Measurements from ENCODE around the gene CYP3A5. TPM values are rescaled to one million over a fixed set of nuclear protein-coding genes. Genes with fewer than 3 reads are reported as not detected.
"Not testable (repeated sequence)": the region's sequence is repeated elsewhere in the genome, so short reads cannot be mapped to it uniquely, and the experiment has no call there.

CYP3A5 gene
- total RNA-seq, 1 experiment from 2014 or later: 0.36 TPM

DNA sequence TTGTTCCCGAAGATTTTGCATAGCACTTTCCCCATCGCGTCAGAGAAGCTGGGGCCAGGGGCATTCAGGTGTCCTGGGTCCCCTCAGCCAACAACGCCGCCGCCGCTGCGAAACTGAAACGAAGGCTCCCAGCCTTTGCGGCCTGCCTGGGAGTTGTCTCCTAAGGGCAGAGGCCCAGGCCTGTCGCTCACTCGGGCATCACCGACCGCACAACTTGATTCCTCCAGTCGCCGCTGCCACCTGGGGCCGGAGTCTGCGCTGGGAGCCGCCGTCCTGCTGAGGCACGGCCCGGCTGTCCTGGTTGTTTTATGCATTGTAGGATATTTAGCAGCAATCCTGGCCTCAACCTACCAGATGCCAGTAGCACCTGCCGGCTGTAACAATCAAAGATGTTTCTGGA is 41.1 kb downstream of the CYP3A5 start:
- Histone ChIP-seq H3K36me3 (no peaks in the 10 kb centered on the region), H3K4me3 (no peak overlapping the region), H3K27me3 (no peaks in the 10 kb centered on the region), H3K9me3 (replicated peaks) (no peaks in the 10 kb centered on the region), H3K4me1 (no peaks in the 10 kb centered on the region), H3K27ac (no peak overlapping the region)
- DNase-seq: no peak

- H3K9me3 ChIP-seq (replicated peaks); DNase-seq; H3K4me1 ChIP-seq; H3K4me3 ChIP-seq; H3K27me3 ChIP-seq; H3K27ac ChIP-seq; H3K36me3 ChIP-seq: not testable (repeated sequence)
Measured at GRCh38 chr7:99637414-99637813, 42.4 kb downstream of the CYP3A5 start.

DNA sequence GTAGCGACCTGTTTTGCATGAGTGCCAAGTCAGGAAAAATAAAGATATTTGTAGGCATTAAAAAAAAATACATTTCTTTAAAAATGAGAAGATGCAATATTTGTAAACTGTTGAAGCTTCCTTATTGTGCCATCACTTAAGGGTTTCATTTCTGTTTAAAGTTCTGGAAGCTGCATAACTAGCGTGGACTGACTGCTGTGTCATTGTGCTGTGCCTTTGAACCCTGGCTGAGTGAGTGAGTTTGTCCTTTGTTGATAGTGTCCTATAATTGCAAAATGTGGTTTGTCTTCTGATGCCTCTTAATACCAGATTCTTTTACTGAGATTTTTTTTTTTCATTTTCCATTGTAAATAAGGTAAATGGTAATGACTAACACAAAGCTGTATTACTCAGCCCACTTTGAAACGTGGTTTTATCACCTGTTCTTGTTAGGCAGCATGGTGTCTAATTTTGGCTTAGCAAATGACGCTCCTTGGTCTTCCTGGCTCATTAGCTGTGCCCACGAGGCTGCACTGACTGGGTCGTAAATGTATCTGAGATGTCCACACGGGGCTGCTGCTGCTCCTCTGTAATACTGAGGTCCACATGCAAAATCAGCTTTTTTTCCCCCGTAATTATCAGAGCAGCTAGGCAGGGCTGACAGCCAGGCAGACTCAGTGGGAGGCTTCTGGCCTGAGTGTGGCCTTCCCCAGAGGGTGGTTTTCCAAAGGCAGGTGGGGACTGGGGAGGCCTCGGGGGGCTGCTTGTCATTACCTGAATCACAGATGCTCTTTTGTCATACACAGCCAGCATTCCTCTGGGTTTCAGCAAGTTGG is 48.3 kb downstream of the CYP3A5 start:
- no peaks in the 10 kb centered on the region; the same call in 1 of the 2 replicates for H3K4me1 ChIP-seq
- peak; percentile 32 to 44 for DNase-seq
- no peaks in the 10 kb centered on the region for H3K27me3 ChIP-seq
- no peak overlapping the region for H3K27ac ChIP-seq
- H3K4me3 ChIP-seq: no peak overlapping the region
- H3K36me3 ChIP-seq: peaks cover 39% of the 10 kb centered on the region
- no peaks in the 10 kb centered on the region for H3K9me3 ChIP-seq (replicated peaks)

GRCh38 chr7:99629643-99630042 is 50.2 kb downstream of the CYP3A5 start:
- Histone ChIP-seq H3K9me3 (replicated peaks) (no peaks in the 10 kb centered on the region), H3K4me1 (no peaks in the 10 kb centered on the region; the same call in 1 of the 2 replicates), H3K27me3 (no peaks in the 10 kb centered on the region), H3K27ac (no peak overlapping the region), H3K36me3 (peaks cover 44% of the 10 kb centered on the region), H3K4me3 (no peak overlapping the region)
- no peak for DNase-seq

- Histone ChIP-seq H3K4me1 (no peaks in the 10 kb centered on the region; the same call in 1 of the 2 replicates), H3K4me3 (no peak overlapping the region), H3K36me3 (peaks cover 51% of the 10 kb centered on the region), H3K27me3 (no peaks in the 10 kb centered on the region), H3K27ac (no peak overlapping the region), H3K9me3 (replicated peaks) (no peaks in the 10 kb centered on the region)
- DNase-seq: no peak
Measured at GRCh38 chr7:99628471-99629465, 51.0 kb downstream of the CYP3A5 start.

DNA sequence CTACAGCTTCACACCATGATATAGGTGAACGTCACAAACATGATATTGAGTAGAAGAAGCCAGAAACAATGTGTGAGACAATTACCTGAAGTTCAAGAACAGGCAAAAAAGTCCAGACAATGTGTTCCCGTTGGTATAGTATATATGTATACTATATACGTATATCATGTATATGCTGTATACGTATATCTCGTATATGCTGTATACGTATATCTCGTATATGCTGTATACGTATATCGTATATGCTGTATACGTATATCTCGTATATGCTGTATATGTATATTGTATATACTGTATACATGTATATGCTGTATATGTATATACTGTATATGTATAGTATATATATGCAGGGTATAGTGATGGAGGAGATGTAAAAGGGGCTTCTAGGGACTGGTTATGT is 52.3 kb downstream of the CYP3A5 start:
- H3K27ac ChIP-seq: no peak overlapping the region
- DNase-seq: no peak
- peaks cover 57% of the 10 kb centered on the region for H3K36me3 ChIP-seq
- peaks cover 9% of the 10 kb centered on the region; the same call in 1 of the 2 replicates for H3K4me1 ChIP-seq
- no peaks in the 10 kb centered on the region for H3K27me3 ChIP-seq
- no peaks in the 10 kb centered on the region for H3K9me3 ChIP-seq (replicated peaks)
- H3K4me3 ChIP-seq: no peak overlapping the region

DNA sequence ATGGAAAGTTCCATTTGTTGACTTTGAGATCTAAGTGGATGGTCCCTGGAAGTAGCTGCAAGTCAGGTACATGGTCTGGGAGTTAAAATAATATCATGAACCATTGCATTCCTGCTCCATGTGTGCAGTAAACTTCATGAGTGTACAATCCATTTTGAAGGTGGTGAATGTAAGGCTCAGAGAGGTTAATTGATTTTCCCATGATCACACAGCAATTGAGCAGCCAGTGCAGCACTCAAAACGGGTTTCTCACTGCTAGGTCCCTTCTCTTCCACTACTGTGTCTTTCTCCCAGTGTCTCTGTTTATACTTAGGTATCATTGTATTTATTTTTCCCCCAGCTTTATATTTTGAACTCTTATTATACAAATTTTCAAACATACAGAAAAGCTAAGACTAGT is 53.1 kb downstream of the CYP3A5 start:
- DNase-seq: no peak
- H3K36me3 ChIP-seq: peaks cover 61% of the 10 kb centered on the region
- peaks cover 14% of the 10 kb centered on the region; the same call in 1 of the 2 replicates for H3K4me1 ChIP-seq

DNA sequence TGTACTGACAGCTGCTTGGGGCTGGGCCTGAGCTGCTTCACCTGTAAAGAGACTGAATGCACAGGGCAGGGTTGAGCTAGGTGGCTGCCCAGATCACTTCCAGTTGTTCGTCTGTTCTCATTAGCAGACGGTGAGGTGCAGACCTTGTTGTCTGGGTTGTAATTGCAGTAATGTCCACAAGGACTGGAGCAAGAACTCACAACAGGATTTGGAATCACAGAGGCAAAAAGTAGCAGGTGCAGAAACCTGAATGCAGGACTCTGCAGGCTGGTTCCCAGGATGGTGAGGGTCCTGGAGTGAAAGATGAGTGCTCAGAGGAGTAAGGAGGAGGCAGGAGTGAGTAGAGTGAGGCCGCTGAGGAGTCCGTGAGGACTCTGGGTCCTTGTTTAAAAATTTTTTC is 53.8 kb downstream of the CYP3A5 start:
- Histone ChIP-seq H3K27ac (no peak overlapping the region), H3K36me3 (peaks cover 61% of the 10 kb centered on the region)

More for the DNA sequence above, 53.1 kb downstream of the CYP3A5 start:
- Histone ChIP-seq H3K4me3 (no peak overlapping the region), H3K9me3 (replicated peaks) (no peaks in the 10 kb centered on the region), H3K27me3 (no peaks in the 10 kb centered on the region), H3K27ac (no peak overlapping the region)

GRCh38 chr7:99625321-99625720 is 54.5 kb downstream of the CYP3A5 start:
- H3K36me3 ChIP-seq: peaks cover 60% of the 10 kb centered on the region
- H3K27ac ChIP-seq: no peak overlapping the region
- no peak overlapping the region for H3K4me3 ChIP-seq
- DNase-seq: no peak
- H3K9me3 ChIP-seq (replicated peaks): no peaks in the 10 kb centered on the region
- H3K4me1 ChIP-seq: peaks cover 14% of the 10 kb centered on the region; the same call in 1 of the 2 replicates
- H3K27me3 ChIP-seq: no peaks in the 10 kb centered on the region

More for the DNA sequence above, 53.8 kb downstream of the CYP3A5 start:
- DNase-seq: no peak
- no peaks in the 10 kb centered on the region for H3K27me3 ChIP-seq
- H3K4me1 ChIP-seq: peaks cover 14% of the 10 kb centered on the region; the same call in 1 of the 2 replicates
- H3K9me3 ChIP-seq (replicated peaks): no peaks in the 10 kb centered on the region
- no peak overlapping the region for H3K4me3 ChIP-seq

DNA sequence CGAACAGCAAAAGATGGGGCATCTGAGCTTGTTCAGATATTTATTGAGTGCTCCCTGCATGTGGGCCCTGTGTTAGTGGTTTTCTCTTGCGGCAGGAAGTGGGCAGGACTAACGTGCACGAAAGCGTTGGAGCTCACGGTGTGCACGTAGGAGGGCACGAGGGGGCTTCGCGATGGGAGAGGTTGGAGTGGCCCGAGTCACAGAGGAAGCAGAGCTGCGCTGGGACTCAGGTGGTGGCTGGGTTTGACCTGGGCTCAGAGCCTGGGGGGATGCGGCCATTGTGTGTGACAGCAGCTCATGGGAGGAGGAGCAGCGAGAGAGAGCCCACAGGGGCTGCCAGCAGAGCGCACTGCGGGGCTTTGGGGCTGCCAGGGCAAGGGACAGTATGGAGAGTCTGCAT is 55.3 kb downstream of the CYP3A5 start:
- H3K9me3 ChIP-seq (replicated peaks): no peaks in the 10 kb centered on the region
- H3K27ac ChIP-seq: no peak overlapping the region
- H3K4me1 ChIP-seq: peaks cover 14% of the 10 kb centered on the region; the same call in 1 of the 2 replicates
- peaks cover 63% of the 10 kb centered on the region for H3K36me3 ChIP-seq
- H3K27me3 ChIP-seq: no peaks in the 10 kb centered on the region
- H3K4me3 ChIP-seq: no peak overlapping the region
- no peak for DNase-seq

DNA sequence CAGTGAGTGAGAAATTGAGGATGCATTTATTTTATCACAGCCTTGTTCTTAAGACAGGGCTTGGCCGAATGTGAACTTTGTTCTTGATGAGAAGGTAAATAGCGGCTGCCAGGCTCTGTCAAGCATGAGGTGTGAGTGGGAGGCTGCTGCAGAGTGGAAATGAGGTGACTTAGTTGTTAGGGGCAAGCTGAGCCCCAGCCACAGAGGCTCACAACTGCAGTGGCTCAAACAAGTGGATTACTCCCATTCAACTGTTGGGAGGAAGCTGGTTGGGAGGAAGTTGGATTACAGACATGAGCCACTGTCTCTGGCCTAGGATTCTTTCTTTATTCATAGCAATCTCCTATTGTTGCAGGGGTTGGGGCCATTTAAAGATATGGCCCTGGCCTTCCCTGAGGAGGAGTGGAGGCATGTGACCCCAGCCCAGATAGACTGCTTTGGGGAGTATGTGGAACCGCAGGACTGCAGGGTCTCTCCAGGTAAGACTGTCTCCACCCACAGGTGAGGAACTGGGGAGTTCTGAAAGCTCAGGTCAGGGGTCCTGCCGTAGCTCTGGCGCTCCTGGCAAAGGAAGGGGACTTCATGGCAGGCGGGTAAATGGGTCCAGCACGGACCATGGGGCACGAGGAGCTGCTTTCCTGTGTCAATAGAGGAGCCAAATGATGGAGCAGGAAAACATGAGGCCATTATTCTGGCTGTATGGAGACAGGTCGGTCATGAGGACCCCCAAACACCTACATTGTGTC is 55.9 kb downstream of the CYP3A5 start:
- DNase-seq: no peak
- peaks cover 63% of the 10 kb centered on the region for H3K36me3 ChIP-seq
- H3K27me3 ChIP-seq: no peaks in the 10 kb centered on the region
- peaks cover 14% of the 10 kb centered on the region; the same call in 1 of the 2 replicates for H3K4me1 ChIP-seq
- H3K4me3 ChIP-seq: no peak overlapping the region
- peak overlapping the region; percentile 16; the same call in 1 of the 2 replicates for H3K27ac ChIP-seq
- H3K9me3 ChIP-seq (replicated peaks): no peaks in the 10 kb centered on the region

DNA sequence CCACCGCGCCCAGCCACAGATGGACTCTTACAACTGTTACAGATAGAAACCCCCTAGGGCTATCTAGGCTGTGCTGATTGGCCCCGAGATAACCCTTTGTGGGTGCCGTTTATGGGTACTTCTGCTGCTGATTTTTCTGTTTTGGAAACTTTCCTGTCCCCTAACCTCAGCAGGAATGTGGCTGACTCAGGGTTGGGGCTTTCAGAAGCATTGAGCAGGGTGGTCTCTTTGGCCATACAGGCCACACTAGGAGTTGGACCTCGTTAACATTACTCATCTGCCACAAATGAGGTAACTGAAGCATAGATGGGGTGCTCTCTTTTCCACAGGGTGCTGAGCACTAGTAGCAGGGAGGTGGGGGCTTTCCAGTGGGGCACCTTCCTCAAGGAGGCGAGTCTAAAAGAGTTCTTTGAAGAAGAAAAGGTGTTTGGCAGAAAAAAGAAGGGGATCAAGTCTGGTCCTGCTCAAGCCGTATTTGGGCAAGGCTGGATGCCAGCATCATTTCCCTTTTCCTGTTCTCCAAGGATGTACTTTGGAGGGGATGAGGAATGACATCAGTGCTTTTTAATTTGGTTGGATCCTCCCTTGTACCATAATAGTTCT is 56.6 kb downstream of the CYP3A5 start:
- peaks cover 65% of the 10 kb centered on the region for H3K36me3 ChIP-seq
- H3K27ac ChIP-seq: peak overlapping the region; percentile 16; the same call in 1 of the 2 replicates
- peaks cover 14% of the 10 kb centered on the region; the same call in 1 of the 2 replicates for H3K4me1 ChIP-seq
- DNase-seq: peak; percentile 28 to 60
- H3K9me3 ChIP-seq (replicated peaks): no peaks in the 10 kb centered on the region
- no peak overlapping the region for H3K4me3 ChIP-seq
- no peaks in the 10 kb centered on the region for H3K27me3 ChIP-seq

GRCh38 chr7:99622596-99622995 is 57.2 kb downstream of the CYP3A5 start:
- peak overlapping the region; percentile 16; the same call in 1 of the 2 replicates for H3K27ac ChIP-seq
- no peaks in the 10 kb centered on the region for H3K27me3 ChIP-seq
- peaks cover 14% of the 10 kb centered on the region; the same call in 1 of the 2 replicates for H3K4me1 ChIP-seq
- no peak overlapping the region for H3K4me3 ChIP-seq
- DNase-seq: peak; percentile 29 to 38
- no peaks in the 10 kb centered on the region for H3K9me3 ChIP-seq (replicated peaks)
- peaks cover 66% of the 10 kb centered on the region for H3K36me3 ChIP-seq

GRCh38 chr7:99621271-99621670 is 58.5 kb downstream of the CYP3A5 start:
- no peak for DNase-seq
- H3K27me3 ChIP-seq: no peaks in the 10 kb centered on the region
- no peak overlapping the region for H3K4me3 ChIP-seq
- no peak overlapping the region for H3K27ac ChIP-seq
- H3K4me1 ChIP-seq: peaks cover 14% of the 10 kb centered on the region; the same call in 1 of the 2 replicates
- peaks cover 53% of the 10 kb centered on the region for H3K36me3 ChIP-seq
- no peaks in the 10 kb centered on the region for H3K9me3 ChIP-seq (replicated peaks)
